ENCODE results near the gene DGKD.

DGKD gene

DNA sequence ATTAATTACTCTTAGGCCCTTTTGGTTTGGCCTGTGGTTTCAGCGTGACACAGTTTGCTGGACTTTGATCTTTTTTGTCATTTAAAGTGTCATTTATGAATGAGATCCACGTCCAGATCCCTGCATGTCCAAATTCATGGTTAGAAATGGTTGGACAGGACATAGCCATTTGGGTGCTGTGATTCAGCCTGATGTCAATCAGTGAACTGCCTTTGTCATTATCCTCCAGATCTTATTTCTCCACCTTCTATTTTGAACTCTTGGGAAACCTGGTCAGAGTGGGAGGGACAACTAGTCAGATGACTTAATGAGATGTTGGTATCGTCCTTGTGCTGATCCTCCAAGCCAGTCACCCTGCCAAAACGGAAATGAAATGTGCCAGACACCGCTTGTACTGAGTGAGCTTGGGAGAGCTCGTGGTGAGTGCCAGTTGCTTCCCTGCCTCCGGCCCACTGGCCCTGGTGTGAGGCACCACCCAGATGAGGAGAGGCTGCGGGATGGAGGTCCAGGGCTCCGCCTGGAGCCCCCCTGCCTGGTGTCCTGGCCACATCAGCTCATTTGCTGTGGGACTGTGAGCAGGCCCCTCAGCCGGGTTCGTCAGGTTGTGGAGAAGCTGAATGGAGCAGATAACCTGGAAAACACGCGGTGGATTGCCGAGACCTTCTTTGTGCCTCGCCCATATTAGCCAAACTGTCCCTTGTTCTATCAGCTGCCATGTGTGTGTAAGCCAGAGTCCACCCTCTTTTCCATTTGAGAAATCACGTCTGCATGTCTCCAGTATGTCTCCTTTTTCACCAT, 70.1 kb downstream of the DGKD start:
- DNase-seq (ENCODE audit: low spot score): no peak
- TF ChIP-seq, protein P1, sequence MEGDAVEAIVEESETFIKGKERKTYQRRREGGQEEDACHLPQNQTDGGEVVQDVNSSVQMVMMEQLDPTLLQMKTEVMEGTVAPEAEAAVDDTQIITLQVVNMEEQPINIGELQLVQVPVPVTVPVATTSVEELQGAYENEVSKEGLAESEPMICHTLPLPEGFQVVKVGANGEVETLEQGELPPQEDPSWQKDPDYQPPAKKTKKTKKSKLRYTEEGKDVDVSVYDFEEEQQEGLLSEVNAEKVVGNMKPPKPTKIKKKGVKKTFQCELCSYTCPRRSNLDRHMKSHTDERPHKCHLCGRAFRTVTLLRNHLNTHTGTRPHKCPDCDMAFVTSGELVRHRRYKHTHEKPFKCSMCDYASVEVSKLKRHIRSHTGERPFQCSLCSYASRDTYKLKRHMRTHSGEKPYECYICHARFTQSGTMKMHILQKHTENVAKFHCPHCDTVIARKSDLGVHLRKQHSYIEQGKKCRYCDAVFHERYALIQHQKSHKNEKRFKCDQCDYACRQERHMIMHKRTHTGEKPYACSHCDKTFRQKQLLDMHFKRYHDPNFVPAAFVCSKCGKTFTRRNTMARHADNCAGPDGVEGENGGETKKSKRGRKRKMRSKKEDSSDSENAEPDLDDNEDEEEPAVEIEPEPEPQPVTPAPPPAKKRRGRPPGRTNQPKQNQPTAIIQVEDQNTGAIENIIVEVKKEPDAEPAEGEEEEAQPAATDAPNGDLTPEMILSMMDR (IDR thresholded peaks at IDR 0.05; ENCODE audit: extremely low read depth, missing control alignments): no peak

DNA sequence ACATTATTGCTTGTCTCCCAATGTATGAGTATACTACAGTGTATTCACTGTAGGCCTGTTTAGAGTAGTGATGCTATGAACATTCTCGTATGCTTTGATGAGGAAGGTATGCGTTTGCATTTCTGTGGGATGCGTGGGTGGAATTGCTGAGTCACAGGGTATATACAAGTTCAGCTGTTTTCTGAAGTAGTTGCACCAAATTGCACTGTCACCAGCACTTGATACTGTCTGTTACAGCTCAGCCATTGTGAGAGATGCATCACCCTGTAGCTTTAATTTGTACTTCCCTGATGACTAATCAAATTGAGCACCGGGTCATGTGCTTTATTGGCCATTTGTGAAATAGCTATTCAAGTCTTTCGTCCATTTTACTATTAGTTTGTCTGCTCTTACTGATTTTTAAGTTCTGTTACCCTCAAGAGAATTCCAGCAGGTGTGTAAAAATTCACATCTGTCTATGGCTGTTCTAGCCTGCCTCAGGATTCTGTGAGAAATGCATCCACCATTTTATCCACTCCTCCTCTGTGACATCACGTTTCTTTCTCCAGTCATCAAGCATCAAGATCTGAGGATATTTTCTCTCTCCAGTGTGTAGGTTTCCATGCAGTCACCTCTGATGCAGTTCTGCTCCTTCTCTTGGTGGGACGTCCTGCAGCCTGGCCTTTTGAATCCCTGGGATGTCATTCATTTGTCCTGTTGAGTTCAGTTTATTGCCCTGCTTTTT, 72.5 kb downstream of the DGKD start:
- DNase-seq (ENCODE audit: low spot score): no peak
- TF ChIP-seq, protein P1 (IDR thresholded peaks at IDR 0.05; ENCODE audit: extremely low read depth, missing control alignments): no peak

DNA sequence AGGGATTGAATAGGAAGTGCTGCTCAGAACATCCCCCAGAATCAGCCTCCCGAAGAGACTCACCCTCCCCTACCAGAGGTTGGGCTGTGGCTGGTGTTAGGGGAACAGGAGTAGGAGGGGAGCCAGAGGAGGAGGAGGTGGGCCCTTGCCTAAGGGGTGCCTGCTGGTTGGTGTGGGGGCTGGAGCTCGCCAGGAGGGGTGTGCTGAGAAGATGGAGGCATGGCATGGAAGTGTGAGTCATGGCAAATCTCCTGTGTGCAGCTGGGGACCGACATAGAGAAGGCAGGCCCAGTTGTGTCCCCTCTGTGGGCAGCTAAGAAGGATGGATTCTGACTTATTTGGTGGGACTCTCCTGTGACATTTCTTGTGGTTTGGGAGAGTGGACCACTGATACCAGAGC, 73.7 kb downstream of the DGKD start:
- no peak for DNase-seq (ENCODE audit: low spot score)
- TF ChIP-seq, protein P1 (IDR thresholded peaks at IDR 0.05; ENCODE audit: extremely low read depth, missing control alignments): no peak

DNA sequence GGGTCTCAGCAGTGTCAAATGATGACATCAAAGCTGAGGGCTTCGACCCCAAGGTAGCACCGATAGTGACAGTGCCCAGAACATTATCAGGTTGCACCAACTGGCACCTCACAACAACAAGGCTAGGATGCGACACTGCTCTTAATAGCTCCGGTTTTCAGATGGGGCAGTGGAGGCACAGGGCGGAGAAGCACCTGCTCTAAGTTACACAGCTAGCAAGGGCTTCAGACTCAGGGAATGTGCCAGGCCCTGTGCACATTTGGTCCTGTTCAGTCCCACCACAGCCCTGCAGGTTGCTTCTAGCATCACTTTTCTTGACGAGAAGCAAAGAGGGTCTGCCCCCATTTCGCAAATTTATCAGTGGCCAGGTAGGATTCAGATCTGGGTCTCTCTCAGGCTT, 74.1 kb downstream of the DGKD start:
- no peak for DNase-seq (ENCODE audit: low spot score)
- TF ChIP-seq, protein P1 (IDR thresholded peaks at IDR 0.05; ENCODE audit: extremely low read depth, missing control alignments): no peak

DNA sequence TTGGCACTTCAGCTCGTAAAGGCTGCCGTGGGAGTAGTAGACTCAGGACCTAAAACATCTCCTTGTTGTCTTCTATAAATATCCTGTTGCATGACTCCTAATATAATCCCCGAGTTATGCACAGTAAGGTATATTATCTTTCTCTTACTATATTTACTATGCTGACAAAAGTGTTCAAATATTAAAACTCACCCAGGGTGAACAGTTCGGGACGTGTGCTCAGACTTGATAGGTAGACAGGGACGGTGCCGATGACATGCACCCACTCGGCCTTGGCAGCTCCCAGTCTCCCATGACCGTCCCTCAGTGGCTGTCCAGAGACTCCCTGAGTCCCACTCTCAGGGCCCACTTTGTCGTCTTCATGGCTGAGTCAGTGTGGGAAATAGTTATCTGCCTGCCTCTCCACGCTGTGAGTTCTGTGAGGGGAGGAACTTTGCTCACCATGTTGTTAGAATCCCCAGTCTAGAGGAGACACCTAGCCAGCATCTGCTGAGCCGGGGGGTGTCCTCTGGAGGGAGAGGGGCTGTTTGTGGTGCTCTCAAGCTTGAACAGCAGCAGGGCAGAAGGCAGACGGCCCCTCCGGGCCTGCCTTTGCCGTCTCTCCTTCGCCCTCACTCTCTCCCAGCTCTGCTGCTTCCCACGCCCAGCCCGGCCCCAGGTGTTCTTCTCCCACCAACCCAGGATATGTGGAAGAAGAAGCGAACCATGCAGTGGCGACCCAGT, 75.0 kb downstream of the DGKD start:
- no peak for DNase-seq (ENCODE audit: low spot score)
- TF ChIP-seq, protein P1 (IDR thresholded peaks at IDR 0.05; ENCODE audit: extremely low read depth, missing control alignments): no peak

DNA sequence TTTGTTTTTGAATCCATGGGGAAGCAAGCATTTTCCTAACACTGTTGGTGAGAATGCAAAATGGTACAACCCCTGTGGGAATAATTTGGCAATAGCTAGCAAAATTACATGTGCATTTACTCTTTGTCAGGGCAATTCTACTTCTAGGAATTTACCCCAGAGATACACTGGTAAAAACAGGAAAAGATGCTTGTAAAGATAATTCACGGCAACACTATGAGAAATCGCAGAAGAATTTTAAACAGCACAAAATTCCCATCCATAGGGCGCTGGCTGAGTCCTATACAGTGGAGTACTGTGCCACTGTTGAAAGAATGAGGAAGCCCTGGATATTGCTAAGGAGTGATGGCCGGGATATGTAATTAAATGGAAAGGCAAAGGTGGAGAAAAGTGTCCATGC, 75.8 kb downstream of the DGKD start:
- TF ChIP-seq, protein P1 (IDR thresholded peaks at IDR 0.05; ENCODE audit: extremely low read depth, missing control alignments): no peak
- no peak for DNase-seq (ENCODE audit: low spot score)

DNA sequence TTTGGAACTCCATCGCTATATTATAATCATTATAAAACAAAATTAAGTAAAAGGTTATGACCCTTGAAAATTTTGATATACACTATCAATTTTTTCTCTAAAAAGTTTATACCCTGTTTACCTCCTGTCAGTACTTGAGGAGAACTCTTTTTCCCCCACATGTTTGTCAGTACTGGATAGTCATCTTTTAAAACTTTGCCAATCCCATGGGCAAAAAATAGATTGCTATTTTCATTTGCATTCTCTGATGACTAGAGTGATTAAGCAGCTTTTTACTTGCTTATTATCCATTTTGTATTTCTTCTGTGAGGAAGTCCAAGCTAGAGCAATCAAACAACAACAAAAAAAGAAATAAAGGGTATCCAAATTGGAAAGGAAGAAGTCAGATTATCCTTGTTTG, 76.4 kb downstream of the DGKD start:
- no peak for DNase-seq (ENCODE audit: low spot score)
- TF ChIP-seq, protein P1 (IDR thresholded peaks at IDR 0.05; ENCODE audit: extremely low read depth, missing control alignments): no peak

Measured in GM20000 (cell line).